Stimulated activated CD8-positive, alpha-beta memory T cell treated with anti-CD3 and anti-CD28 coated beads, Interleukin-7, amount 100 ng/mL, for 48 hours (primary cell): ENCODE data around the gene SMIM29.

ENCODE experiments used
- DNase-seq, 2 donors: peaks; one replicate each; pipeline ENCODE4 v3.0.0-alpha.2; 2020; ENCODE audit warnings: low read depth in 1 of 2; ENCODE audit errors: extremely low read depth in 1 of 2

SMIM29 gene

GRCh38 chr6:34230653-34231371 is 18.0 kb downstream of the SMIM29 start:
- no peak for DNase-seq

- DNase-seq = no peak
Observed at GRCh38 chr6:34229877-34230276, 18.9 kb downstream of the SMIM29 start.

- DNase-seq = no peak
Observed at GRCh38 chr6:34227761-34228421, 20.9 kb downstream of the SMIM29 start.

GRCh38 chr6:34226731-34227586 is 21.8 kb downstream of the SMIM29 start:
- DNase-seq = no peak

- DNase-seq = no peak
Observed at GRCh38 chr6:34226066-34226465, 22.7 kb downstream of the SMIM29 start.

GRCh38 chr6:34225551-34225950 is 23.3 kb downstream of the SMIM29 start:
- DNase-seq = no peak

- DNase-seq = peak; percentile 89
Observed at GRCh38 chr6:34223956-34224940, 24.6 kb downstream of the SMIM29 start.

GRCh38 chr6:34223381-34223955 is 25.3 kb downstream of the SMIM29 start:
- DNase-seq = no peak

GRCh38 chr6:34218691-34219090 is 30.1 kb downstream of the SMIM29 start:
- no peak for DNase-seq

- no peak for DNase-seq
Observed at GRCh38 chr6:34213772-34214171, 35.0 kb downstream of the SMIM29 start.

GRCh38 chr6:34207695-34208443 is 40.9 kb downstream of the SMIM29 start:
- DNase-seq = peak in 1 of 2 donors; percentile 55

GRCh38 chr6:34206726-34207125 is 42.1 kb downstream of the SMIM29 start:
- DNase-seq = no peak

GRCh38 chr6:34205916-34206315 is 42.9 kb downstream of the SMIM29 start:
- DNase-seq = no peak

- no peak for DNase-seq
Observed at GRCh38 chr6:34205466-34205865, 43.3 kb downstream of the SMIM29 start.

GRCh38 chr6:34204693-34205092 is 44.1 kb downstream of the SMIM29 start:
- DNase-seq = no peak

- no peak for DNase-seq
Observed at GRCh38 chr6:34202329-34203201, 46.2 kb downstream of the SMIM29 start.

- DNase-seq = no peak
Observed at GRCh38 chr6:34201455-34202107, 47.2 kb downstream of the SMIM29 start.
